HG03095 (cell line): ENCODE results near the gene RTCB.

ENCODE experiments used
- ATAC-seq: cut with Tn5 transposase; IDR thresholded peaks from one replicate; pipeline ENCODE4 v1.9.1; 2021; ENCODE audit warnings: moderate library complexity; ENCODE audit not compliant: unreplicated experiment

Gene RTCB

DNA sequence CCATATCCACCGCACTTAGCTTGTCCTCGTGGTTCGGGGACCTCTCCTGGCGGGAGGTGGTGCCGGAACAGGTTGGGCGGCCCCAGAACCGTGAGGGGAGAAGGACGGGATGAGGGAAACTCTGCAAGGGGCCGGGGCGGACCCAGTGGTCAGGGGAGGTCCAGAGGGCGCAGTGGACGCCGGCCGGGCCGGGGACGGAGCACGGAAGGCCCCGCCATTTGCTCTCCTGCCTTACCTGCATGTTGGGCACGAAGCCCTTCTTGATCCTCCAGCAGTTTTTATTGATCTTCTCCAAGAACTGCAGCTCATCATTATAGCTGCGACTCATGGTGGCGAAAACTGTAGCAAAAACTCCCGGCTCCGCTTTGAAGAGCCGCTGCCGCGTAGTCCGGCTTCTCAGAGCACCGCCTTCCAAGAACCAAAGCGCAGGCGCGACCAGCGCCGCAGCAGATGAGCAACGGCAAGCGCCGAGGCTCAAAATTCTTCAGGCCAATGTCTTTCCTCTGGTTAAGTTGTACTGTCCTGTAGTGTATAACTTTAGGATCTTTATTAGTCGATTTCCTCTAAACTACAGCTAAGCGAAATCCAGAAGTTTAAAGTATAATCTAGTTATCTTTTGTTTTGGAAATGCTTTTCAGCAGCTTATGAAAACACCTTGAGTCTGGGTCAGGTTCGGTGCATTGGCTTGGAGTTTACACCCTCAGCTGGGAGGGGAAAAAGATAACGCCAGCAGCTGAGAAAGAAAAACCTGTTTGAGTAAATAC, at the start of gene RTCB:
RTCB (minus strand) TSS at position 419 of the 764 bp plus-strand sequence; CDS start at position 328, 91 bp downstream.
- peak; percentile 43 for ATAC-seq

DNA sequence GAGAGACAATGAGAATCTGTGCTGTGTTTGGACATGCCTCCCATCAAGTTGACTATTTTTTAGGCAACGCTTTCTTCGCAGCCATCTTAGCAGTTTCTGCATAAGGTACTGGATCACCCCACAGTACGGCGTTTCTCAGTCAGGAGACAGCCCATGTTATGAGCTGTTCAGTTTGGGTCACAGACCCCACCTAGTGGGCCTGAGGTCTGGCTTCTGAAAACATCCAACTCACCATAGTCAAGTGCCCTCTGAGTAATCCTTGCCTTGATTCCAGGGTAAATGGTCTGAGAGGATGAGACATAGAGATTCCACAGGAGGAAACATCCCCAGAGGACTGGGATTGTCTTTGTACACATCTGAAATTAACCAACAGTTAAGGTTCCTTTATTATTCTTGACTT, 45.0 kb upstream of the RTCB start:
- no peak for ATAC-seq

DNA sequence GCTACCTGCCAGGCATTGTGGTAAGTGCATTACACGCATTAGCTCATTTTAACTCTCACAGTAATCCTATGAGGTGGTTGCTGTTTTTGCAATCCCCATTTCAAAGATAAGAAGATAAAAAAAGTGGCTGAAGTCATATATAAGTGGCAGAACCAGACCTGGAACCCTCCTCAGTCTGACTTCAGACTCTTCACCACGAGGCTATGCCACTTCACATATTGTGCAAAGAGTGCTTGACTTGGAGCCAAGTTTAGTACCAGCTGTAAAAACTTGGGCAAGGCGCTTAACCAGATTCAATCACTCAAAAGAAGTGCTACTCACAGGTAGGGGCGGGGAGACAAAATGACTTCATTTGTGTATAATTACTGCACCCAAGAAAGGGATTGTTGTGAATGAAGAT, 36.9 kb upstream of the RTCB start:
- ATAC-seq = no peak

DNA sequence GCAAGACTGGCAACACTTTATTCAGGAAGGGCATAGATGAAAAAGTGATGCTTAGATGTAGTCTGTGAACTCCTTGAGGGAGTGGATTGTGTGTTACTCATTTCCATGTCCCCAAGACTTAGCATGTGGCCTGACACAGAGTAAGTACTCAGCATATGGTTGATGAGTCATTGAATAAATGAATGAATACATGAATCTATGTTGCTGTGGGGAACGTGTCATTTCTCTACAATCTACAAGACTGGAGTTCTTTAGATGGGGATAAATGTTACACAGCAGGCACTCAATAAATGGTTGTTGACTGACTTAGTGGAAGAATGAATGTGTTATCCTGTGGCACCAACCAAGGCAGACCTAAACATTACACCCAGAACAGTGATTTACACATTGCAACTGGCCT, 34.3 kb upstream of the RTCB start:
- no peak for ATAC-seq

DNA sequence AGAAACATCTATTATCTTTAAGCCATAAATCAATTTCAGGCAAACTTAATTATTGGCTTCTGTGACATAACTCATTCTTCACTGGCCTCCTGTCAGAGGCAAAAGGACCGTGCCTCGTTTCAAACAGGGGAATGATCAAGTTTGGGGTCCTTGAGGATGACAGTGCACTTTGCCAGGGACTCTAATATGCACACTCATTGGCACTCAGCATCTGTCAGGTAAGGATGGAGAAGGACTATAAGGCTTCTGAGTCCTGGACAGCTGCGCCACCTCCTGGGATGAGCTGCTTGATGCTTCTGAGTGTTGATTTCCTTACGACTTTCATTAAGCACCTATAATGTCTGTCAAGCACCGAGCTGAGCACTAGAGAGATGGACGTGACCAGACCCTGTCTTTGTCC, 32.0 kb upstream of the RTCB start:
- no peak for ATAC-seq

DNA sequence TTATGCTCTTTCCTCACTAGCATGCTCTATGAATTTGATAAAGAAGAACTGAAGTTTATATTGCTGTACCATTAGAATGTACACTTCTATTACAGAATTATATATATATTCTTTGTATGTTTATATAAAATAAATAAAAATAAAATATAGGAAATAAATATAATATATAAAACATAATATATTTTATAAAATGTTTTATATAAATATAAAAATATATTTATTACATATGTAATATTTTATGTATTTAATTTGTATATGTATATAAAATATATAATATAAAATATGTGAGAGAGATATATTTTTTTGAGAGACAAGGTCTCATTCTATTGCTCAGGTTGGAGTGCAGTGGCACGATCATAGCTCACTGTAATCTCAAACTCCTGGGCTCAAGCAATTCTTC, 18.3 kb upstream of the RTCB start:
- ATAC-seq = no peak

DNA sequence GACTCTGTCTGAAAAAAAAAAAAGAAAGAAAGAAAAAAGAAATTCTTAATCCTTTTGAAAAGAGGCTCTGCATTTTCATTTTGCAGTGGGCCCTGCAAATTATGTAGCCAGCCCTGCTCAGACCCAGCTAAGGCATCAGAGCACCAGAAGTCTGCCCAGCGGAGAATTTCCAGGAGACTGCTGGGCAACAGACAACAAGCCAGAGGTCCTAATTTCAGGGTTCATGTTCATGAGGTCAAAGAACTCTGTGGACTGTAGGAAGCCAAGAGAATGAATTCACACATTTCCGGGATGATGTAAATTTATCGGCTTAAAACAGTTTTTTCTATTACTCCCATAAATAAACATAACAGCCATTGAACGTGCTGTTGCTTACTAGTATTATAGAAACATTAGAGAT, 14.8 kb upstream of the RTCB start:
- no peak for ATAC-seq

DNA sequence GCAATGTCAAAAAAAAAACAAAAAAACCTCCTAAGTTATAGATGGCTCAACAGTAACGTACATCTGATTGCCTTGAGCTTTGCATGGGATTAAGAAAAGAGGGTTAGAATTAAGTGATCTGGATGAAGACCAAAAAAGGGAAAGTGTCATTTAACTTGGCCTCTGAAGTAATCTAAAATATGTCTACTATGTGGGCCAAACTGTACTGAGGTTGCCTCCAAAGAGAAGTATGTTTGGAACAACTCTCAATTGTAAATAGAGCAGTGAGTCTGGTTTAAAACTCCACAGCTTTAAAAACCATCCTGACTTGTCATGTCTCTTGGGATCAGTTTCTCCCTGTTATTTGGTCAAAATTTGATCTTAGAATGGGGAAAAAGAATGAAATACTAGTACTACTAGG, 11.6 kb upstream of the RTCB start:
- ATAC-seq = no peak

DNA sequence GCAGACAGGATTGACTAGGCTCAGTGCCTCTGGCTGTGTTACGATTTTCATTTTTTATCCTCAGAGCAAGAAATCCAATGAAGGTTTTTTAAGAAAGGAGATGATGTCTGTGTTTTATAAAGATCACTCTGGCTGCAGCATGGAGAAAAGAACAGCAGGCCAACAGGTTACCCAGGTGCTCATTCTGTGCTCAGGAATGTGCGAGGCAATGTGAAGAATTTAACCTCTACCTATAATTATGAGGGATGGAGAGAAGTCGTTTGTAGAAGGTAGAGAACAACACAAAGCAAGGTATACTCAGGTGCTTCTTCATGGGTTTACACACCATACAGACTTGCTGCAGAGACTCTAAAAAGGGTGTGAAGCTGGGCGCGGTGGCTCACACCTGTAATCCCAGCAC, 10.0 kb upstream of the RTCB start:
- no peak for ATAC-seq

DNA sequence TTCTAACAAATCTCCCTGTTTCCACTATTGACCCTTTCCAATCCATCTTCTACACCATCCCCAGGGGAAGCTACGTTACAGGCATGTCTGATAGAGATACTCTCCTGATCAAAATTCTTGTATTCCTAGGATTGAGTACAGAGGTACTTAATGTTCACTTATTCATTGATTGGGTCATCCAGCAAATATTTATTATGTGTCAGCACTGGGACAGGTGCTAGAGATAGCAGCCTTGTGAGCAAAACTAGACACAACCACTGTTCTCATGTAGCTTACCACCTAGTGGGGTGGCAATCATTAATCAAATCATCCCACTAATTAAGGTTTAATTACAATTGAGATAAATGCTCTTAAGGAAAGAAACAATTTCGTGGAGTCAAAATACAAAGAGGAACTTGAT, 9.4 kb upstream of the RTCB start:
- ATAC-seq = no peak

DNA sequence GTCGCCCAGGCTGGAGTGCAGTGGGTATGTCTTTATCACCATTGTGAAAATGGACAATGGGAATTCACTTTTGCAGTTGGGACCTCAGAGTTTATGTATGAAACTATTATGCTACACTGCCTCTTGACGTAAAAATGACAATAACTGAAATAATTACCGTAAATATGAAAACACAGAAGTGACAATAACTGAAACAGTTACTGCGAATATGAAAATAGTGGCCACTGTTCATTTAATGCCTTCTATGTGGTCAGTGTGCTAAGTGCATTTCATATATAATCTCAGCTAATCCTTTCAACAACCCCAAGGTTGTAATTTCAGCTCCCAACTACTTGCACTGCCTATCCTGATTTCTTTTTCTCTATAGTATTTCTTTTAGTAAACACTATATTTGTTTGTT, 5.9 kb upstream of the RTCB start:
- ATAC-seq = no peak

DNA sequence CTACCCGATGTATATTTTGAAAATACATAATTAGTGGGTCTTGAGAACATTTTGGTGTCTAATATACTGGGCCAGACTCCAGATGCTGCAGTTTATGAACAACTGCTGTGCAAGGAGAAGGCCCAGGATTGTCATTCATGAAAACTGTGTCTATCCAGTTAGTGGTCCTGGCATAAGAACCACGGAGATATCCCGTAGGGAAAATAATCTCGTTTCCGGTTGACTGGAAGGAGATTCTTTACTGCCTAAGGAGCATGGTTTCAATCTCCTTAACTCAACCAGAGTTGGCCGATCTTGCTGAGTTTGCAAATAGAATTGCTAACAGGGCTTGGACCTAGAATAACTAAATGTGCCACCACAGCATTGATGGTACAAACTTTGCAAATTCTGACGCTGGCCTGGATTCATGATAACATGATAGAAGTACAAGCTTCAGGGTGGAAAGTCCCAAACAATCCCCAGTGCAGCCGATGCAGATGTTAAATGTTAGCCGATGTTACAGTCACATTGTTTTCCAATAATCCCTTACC, 4.6 kb upstream of the RTCB start:
- no peak for ATAC-seq

DNA sequence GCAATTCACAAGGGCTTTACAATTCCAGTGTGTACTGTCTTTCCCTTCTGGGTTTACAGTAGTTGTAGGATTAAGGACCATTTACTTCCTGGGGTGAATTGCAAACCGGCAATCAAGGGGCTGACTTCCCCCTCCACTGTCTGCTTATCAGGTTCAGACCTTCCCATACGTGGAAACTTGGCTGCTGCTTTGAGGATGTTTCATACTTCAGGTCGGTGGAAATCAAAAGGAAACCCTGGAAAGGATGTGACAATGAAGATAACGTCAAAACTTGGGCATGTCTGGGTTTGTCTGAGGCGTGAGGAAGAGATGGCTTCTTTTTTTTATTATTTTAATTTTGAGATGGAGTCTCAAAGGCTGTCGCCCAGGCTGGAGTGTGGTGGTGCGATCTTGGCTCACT, 2.1 kb upstream of the RTCB start:
- ATAC-seq = no peak

DNA sequence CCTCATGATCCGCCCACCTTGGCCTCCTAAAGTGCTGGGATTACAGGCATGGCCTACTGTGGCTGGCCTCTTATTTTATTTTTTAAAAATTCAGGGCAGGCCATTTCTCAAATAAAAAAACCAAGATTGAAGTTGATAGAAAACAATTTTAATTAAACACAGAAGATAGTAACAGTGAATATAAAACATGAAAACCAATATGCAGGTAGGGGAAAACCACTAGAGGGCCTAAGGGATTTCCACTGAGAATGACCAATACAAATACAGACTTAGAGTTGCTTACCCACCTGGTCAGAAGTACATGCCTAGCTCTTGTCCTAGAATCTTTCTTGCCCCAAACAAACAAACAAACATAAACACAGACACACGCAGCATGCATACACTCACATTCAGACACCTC, 1.7 kb upstream of the RTCB start:
- ATAC-seq = no peak

DNA sequence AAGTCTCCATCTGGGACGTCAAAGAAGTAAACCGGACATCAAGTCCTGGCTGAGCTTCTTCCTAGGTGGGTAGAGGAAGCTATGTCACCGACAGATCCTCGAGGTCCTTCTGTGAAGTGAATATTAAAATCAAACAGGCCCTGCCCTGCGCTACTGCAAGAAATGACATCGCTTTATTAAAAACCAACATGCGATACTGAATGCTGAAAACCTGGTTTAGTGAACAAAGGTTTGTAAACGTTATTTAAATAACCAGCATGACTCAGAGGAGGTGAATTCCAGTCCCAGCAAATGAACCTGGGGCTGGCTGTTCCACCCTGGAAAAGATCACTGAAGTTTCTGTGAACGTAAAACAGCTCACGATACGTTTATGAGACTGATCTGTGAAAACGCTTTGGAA, 645 bp downstream of the RTCB start:
- ATAC-seq = no peak

DNA sequence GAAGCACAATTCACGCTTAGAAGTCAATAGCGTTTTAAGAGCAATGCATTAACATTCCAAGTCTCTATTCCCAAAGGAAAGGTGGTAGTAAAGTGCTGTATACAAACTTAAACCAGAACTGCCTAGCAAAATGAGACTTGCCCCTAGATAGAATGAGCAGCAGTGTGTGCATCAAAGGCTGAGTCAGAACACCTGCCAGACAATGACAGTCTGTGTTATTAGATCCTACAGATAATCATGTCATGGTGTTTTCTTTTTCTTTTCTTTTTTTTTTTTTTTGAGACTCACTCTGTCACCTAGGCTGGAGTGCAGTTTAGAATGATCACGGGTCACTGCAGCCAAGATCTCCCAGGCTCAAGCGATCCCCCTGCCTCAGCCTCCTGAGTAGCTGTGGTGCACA, 1.6 kb downstream of the RTCB start:
- ATAC-seq = no peak

DNA sequence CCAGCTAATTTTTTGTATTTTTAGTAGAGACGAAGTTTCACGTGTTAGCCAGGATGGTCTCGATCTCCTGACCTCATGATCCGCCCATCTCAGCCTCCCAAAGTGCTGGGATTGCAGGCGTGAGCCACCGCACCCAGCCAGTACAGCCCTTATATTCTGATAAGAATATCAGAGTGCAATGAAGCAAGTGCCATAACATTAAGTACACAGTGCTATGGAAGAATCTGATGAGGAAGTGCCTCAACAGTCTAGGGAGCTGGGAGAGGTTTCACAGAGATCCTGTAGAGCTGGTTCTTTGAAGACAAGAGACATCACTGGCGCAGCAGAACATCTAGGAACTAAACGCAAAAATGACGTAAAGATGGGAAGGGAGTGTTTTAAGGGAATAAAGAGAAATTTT, 2.1 kb downstream of the RTCB start:
- no peak for ATAC-seq

DNA sequence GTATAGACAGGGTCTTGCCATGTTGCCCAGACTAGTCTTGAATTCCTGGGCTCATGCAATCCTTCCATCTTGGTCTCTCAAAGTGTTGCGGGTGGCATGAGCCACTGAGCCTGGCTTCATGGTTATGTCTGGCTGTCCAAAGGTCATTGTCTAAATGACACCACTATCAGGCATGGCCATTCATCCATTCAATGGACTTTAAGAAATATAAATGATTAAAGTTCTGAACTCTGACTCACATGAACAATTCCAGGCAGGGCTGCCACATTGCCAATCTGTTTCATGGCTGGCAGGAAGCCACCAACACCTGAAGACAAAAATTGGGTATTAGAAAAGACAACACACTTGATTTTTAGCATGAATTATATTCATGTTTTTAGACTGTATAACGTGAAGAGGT, 4.1 kb downstream of the RTCB start:
- ATAC-seq = no peak

DNA sequence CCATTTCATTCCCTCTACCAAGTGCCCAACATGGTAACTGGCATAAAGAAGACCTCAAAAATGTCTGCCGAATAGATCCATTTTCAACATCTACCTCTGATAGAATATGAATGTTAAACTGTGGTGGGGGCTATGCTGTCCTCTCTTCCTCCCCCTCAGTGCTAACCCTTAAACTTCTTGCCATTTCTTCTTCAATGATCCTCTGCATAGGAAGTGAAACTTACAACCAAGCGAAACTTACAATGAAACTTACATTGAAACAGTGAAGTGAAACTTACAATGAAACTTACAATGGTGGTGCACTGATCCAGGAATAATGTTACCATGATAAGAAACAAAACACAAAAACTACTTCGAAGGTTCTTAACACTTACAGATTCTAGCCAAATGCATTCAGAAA, 4.7 kb downstream of the RTCB start:
- no peak for ATAC-seq

DNA sequence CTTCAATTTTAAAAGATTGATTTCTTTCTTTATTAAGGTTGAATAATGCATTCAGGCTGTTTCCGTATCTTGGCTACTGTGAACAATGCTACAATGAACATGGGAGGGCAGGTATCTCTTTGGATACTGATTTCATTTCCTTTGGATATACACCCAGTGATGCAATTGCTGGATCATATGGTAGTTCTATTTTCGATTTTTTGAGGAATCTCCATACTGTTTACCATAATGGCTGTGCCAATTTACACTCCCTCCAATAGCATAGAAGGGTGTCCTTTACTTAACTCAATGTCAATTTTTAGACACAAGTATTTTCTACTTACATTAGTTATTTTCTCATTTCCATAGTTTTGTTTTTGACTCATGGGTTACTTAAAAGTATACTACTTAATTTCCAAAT, 8.0 kb downstream of the RTCB start:
- ATAC-seq = no peak

DNA sequence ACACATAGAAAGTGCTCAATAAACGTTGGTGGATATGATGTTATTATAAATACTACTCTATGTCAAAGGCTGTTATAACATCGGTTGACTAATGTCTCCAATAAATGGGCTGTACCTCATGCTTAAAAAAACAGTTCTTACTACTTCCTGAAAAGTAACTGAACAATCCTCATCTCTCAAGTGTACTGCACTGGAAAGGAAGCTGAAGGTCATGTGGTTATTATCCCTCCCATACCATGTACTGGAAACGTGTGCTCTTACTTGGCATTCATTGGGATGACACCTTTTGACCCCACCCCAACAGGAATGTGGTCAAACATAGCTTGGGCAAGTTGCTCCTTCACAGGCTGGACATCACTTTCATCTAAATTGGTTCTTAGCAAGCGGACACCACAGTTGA, 10.6 kb downstream of the RTCB start:
- ATAC-seq = no peak

DNA sequence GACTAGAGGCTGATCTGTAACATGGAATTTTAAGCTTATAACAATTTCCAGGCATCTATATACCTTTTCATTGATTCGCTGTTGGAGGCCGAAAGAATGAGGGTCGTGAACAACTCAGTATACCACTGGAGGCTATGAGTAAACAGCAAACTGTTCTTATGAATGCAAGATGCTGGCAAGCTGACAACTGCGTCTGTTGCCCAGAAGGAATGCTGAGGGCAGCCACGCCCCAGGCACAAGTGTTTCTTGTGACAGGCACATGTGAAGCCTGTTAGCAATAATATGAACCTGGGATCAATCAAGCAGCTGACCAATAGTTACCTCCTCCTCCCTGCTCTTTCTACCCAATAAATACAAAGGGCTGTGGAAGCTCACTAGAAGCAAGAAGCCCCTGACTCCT, 15.3 kb downstream of the RTCB start:
- no peak for ATAC-seq

DNA sequence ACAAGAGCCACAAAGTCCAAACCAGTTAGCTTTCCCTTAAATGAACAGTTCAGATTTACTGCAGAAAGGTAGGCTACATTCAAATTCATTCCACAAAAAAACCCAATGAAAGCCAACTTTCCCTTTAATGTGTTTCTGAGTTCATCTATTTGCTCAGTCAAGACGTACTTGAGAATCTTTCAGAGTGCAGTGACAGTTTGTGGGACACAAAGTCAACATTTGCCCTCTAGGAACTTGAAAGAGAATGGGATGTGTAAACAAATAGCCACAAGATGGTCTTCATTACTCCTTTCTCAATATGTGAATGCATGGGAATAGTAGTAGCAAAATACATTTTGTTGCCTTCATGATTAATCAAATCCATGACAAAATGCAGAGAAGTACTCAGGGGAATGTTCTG, 15.8 kb downstream of the RTCB start:
- no peak for ATAC-seq
